Measurements from ENCODE around the gene FAM171A1. TPM values are rescaled to one million over a fixed set of nuclear protein-coding genes. Genes with fewer than 3 reads are reported as not detected.
"Not testable (repeated sequence)": the region's sequence is repeated elsewhere in the genome, so short reads cannot be mapped to it uniquely, and the experiment has no call there.

Gene FAM171A1
- total RNA-seq, 2 experiments from 2014 or later = 4.0 TPM

- no peak for DNase-seq
- Mint-ChIP-seq H3K27me3 (ENCODE audit: low read depth) (peaks cover 3% of the 10 kb centered on the region), H3K9me3 (ENCODE audit: insufficient read depth) (no peaks in the 10 kb centered on the region), H3K36me3 (ENCODE audit: low read depth) (no peaks in the 10 kb centered on the region), H3K4me3 (no peak overlapping the region), H3K4me1 (ENCODE audit: low read depth) (peaks cover 2% of the 10 kb centered on the region), H3K27ac (no peak overlapping the region)
- CTCF ChIA-PET = no interaction called here
- POLR2A ChIA-PET = no interaction called here
- ATAC-seq = no peak
Observed at GRCh38 chr10:15290150-15290549, 80.9 kb downstream of the FAM171A1 start.

GRCh38 chr10:15280974-15281373, 90.1 kb downstream of the FAM171A1 start:
- Mint-ChIP-seq H3K36me3 (ENCODE audit: low read depth) (no peaks in the 10 kb centered on the region), H3K27me3 (ENCODE audit: low read depth) (no peaks in the 10 kb centered on the region), H3K27ac (no peak overlapping the region), H3K9me3 (ENCODE audit: insufficient read depth) (no peaks in the 10 kb centered on the region), H3K4me1 (ENCODE audit: low read depth) (no peaks in the 10 kb centered on the region), H3K4me3 (no peak overlapping the region)
- POLR2A ChIA-PET = no interaction called here
- DNase-seq (no peak), ATAC-seq (no peak)
- CTCF ChIA-PET = interaction anchor here (1.0 to 2.2 kb wide), 2 partner anchors 16 to 19 kb away, joined by 4 to 5 read pairs; no protein-coding TSS in a partner anchor

GRCh38 chr10:15280462-15280861, 90.6 kb downstream of the FAM171A1 start:
- no peak overlapping the region for H3K27ac Mint-ChIP-seq
- H3K27me3 Mint-ChIP-seq (ENCODE audit: low read depth) = no peaks in the 10 kb centered on the region
- ChIA-PET CTCF (no interaction called here), POLR2A (no interaction called here)
- no peaks in the 10 kb centered on the region for H3K36me3 Mint-ChIP-seq (ENCODE audit: low read depth)
- no peaks in the 10 kb centered on the region for H3K9me3 Mint-ChIP-seq (ENCODE audit: insufficient read depth)
- ATAC-seq (no peak), DNase-seq (no peak)
- no peaks in the 10 kb centered on the region for H3K4me1 Mint-ChIP-seq (ENCODE audit: low read depth)
- no peak overlapping the region for H3K4me3 Mint-ChIP-seq

GRCh38 chr10:15279236-15279635, 91.9 kb downstream of the FAM171A1 start:
- DNase-seq = no peak
- H3K36me3 Mint-ChIP-seq (ENCODE audit: low read depth) = no peaks in the 10 kb centered on the region
- H3K4me1 Mint-ChIP-seq (ENCODE audit: low read depth) = no peaks in the 10 kb centered on the region
- H3K9me3 Mint-ChIP-seq (ENCODE audit: insufficient read depth) = no peaks in the 10 kb centered on the region
- CTCF ChIA-PET = no interaction called here
- no peaks in the 10 kb centered on the region for H3K27me3 Mint-ChIP-seq (ENCODE audit: low read depth)
- H3K4me3 Mint-ChIP-seq = no peak overlapping the region
- no peak overlapping the region for H3K27ac Mint-ChIP-seq
- POLR2A ChIA-PET = no interaction called here
- ATAC-seq = no peak

GRCh38 chr10:15278786-15279185, 92.3 kb downstream of the FAM171A1 start:
- no peaks in the 10 kb centered on the region for H3K4me1 Mint-ChIP-seq (ENCODE audit: low read depth)
- no peaks in the 10 kb centered on the region for H3K36me3 Mint-ChIP-seq (ENCODE audit: low read depth)
- ChIA-PET CTCF (no interaction called here), POLR2A (no interaction called here)
- H3K9me3 Mint-ChIP-seq (ENCODE audit: insufficient read depth) = no peaks in the 10 kb centered on the region
- no peak overlapping the region for H3K4me3 Mint-ChIP-seq
- no peak for ATAC-seq
- H3K27ac Mint-ChIP-seq = no peak overlapping the region
- no peaks in the 10 kb centered on the region for H3K27me3 Mint-ChIP-seq (ENCODE audit: low read depth)
- no peak for DNase-seq

- peaks cover 13% of the 10 kb centered on the region for H3K27me3 Mint-ChIP-seq (ENCODE audit: low read depth)
- H3K36me3 Mint-ChIP-seq (ENCODE audit: low read depth); DNase-seq; ATAC-seq; CTCF ChIA-PET; POLR2A ChIA-PET; H3K9me3 Mint-ChIP-seq (ENCODE audit: insufficient read depth); H3K4me1 Mint-ChIP-seq (ENCODE audit: low read depth); H3K4me3 Mint-ChIP-seq; H3K27ac Mint-ChIP-seq: not testable (repeated sequence)
Observed at GRCh38 chr10:15276039-15276438, 95.0 kb downstream of the FAM171A1 start.

GRCh38 chr10:15269838-15270237, 101.3 kb downstream of the FAM171A1 start:
- CTCF ChIA-PET; ATAC-seq; H3K36me3 Mint-ChIP-seq (ENCODE audit: low read depth); H3K4me1 Mint-ChIP-seq (ENCODE audit: low read depth); DNase-seq; POLR2A ChIA-PET; H3K4me3 Mint-ChIP-seq; H3K9me3 Mint-ChIP-seq (ENCODE audit: insufficient read depth); H3K27ac Mint-ChIP-seq: not testable (repeated sequence)
- peaks cover 13% of the 10 kb centered on the region for H3K27me3 Mint-ChIP-seq (ENCODE audit: low read depth)

GRCh38 chr10:15267496-15267895, 103.6 kb downstream of the FAM171A1 start:
- CTCF ChIA-PET = no interaction called here

GRCh38 chr10:15266117-15266516, 105.0 kb downstream of the FAM171A1 start:
- H3K4me3 Mint-ChIP-seq = no peak overlapping the region
- H3K9me3 Mint-ChIP-seq (ENCODE audit: insufficient read depth) = no peaks in the 10 kb centered on the region
- no peaks in the 10 kb centered on the region for H3K36me3 Mint-ChIP-seq (ENCODE audit: low read depth)
- H3K4me1 Mint-ChIP-seq (ENCODE audit: low read depth) = no peaks in the 10 kb centered on the region
- POLR2A ChIA-PET = no interaction called here
- CTCF ChIA-PET = no interaction called here
- no peaks in the 10 kb centered on the region for H3K27me3 Mint-ChIP-seq (ENCODE audit: low read depth)
- no peak overlapping the region for H3K27ac Mint-ChIP-seq
- DNase-seq = no peak
- ATAC-seq = no peak

More at GRCh38 chr10:15267496-15267895, 103.6 kb downstream of the FAM171A1 start:
- ATAC-seq = no peak
- Mint-ChIP-seq H3K27ac (no peak overlapping the region), H3K9me3 (ENCODE audit: insufficient read depth) (no peaks in the 10 kb centered on the region), H3K36me3 (ENCODE audit: low read depth) (no peaks in the 10 kb centered on the region), H3K27me3 (ENCODE audit: low read depth) (peaks cover 4% of the 10 kb centered on the region), H3K4me1 (ENCODE audit: low read depth) (no peaks in the 10 kb centered on the region), H3K4me3 (no peak overlapping the region)
- POLR2A ChIA-PET = no interaction called here
- DNase-seq = no peak

- H3K36me3 Mint-ChIP-seq (ENCODE audit: low read depth) = no peaks in the 10 kb centered on the region
- H3K4me1 Mint-ChIP-seq (ENCODE audit: low read depth) = no peaks in the 10 kb centered on the region
- no peaks in the 10 kb centered on the region for H3K27me3 Mint-ChIP-seq (ENCODE audit: low read depth)
- no peak overlapping the region for H3K4me3 Mint-ChIP-seq
- DNase-seq (no peak), ATAC-seq (no peak)
- H3K27ac Mint-ChIP-seq = no peak overlapping the region
- no peaks in the 10 kb centered on the region for H3K9me3 Mint-ChIP-seq (ENCODE audit: insufficient read depth)
- POLR2A ChIA-PET = no interaction called here
- CTCF ChIA-PET = interaction anchor here (1.1 kb wide), 1 partner anchor 17 kb away, joined by 5 read pairs; no protein-coding TSS in a partner anchor
Observed at GRCh38 chr10:15265558-15265957, 105.5 kb downstream of the FAM171A1 start.

GRCh38 chr10:15265056-15265455, 106.0 kb downstream of the FAM171A1 start:
- H3K9me3 Mint-ChIP-seq (ENCODE audit: insufficient read depth) = no peaks in the 10 kb centered on the region
- no peak overlapping the region for H3K4me3 Mint-ChIP-seq
- no peaks in the 10 kb centered on the region for H3K36me3 Mint-ChIP-seq (ENCODE audit: low read depth)
- H3K4me1 Mint-ChIP-seq (ENCODE audit: low read depth) = no peaks in the 10 kb centered on the region
- no peak for DNase-seq
- ChIA-PET CTCF (interaction anchor here (0.7 to 1.1 kb wide), 2 partner anchors 15 to 17 kb away, joined by 3 to 5 read pairs; no protein-coding TSS in a partner anchor), POLR2A (no interaction called here)
- no peak for ATAC-seq
- no peaks in the 10 kb centered on the region for H3K27me3 Mint-ChIP-seq (ENCODE audit: low read depth)
- H3K27ac Mint-ChIP-seq = no peak overlapping the region

GRCh38 chr10:15263657-15264323, 107.3 kb downstream of the FAM171A1 start:
- H3K4me3 Mint-ChIP-seq = no peak overlapping the region
- POLR2A ChIA-PET = no interaction called here
- H3K9me3 Mint-ChIP-seq (ENCODE audit: insufficient read depth) = no peaks in the 10 kb centered on the region
- ATAC-seq (no peak), DNase-seq (no peak)
- no peaks in the 10 kb centered on the region for H3K36me3 Mint-ChIP-seq (ENCODE audit: low read depth)
- H3K27me3 Mint-ChIP-seq (ENCODE audit: low read depth) = no peaks in the 10 kb centered on the region
- CTCF ChIA-PET = no interaction called here
- H3K27ac Mint-ChIP-seq = no peak overlapping the region
- H3K4me1 Mint-ChIP-seq (ENCODE audit: low read depth) = no peaks in the 10 kb centered on the region

All from activated CD8-positive, alpha-beta T cell treated with anti-CD3 and anti-CD28 coated beads, Interleukin-2, amount 10 ng/mL, durations not matched to agents 7 days and 5 days (primary cell).